ENCODE results near the gene PPP1R36.

DNA sequence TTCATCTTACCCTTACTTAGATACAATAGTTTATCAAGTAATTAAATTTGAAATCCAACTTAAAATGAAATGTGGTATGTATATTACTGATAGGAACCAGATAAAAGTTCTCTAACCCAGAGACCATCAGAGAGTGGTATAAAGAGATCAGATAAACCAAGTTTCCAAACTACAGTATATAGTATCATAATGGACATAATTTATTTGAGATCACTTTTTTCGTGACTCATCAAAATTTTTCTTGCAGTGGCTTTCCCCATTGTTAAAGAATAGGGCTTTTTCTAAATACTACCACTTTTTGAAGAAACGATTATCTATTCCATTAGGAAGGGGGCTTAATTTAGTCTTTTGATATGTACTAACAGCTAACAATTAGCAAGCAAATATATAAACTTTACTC is 24.4 kb upstream of the PPP1R36 start:
- TF ChIP-seq POLR2A (IDR thresholded peaks at IDR 0.05; ENCODE audit: low read depth, low read length) (no peak), POLR2AphosphoS5 (IDR thresholded peaks at IDR 0.05; ENCODE audit: low read depth, low read length) (no peak), TAF1 (IDR thresholded peaks at IDR 0.05; ENCODE audit: borderline replicate concordance, low read depth, low read length) (no peak)
